ENCODE data around the gene ADTRP. TPM values are rescaled to one million over a fixed set of nuclear protein-coding genes. Genes with fewer than 3 reads are reported as not detected.

ADTRP gene
- total and polyA plus RNA-seq, 10 of the 15 experiments (the other 5 are each of a cell fraction or from before 2014, with no cell fraction given), result 0.10 to 2.6 (median 2.1) TPM

- no peaks in the 10 kb centered on the region for H3K9me3 ChIP-seq (replicated peaks; ENCODE audit: control insufficient read depth, insufficient read depth, low read length)
- H3K4me3 ChIP-seq, result no peak overlapping the region
- DNase-seq (ENCODE audit: low read depth, low spot score) (no peak), FAIRE-seq (no peak), ATAC-seq (no peak)
- H4K20me1 ChIP-seq (ENCODE audit: control insufficient read depth, insufficient read depth), result no peaks in the 10 kb centered on the region
- WGBS (ENCODE audit: insufficient coverage, insufficient replicate concordance, low lambda C conversion rate, missing lambda C conversion rate), result 100% methylated on average over 1 of the region's 1 CpG
- in situ Hi-C loops (cut with MboI) (no loop called here), intact Hi-C loops (cut with micrococcal nuclease; ENCODE audit: unreplicated experiment) (no loop called here)
- no peaks in the 10 kb centered on the region for H3K27me3 ChIP-seq (replicated peaks in 1 of 2; ENCODE audit: control insufficient read depth in 2 of 2, insufficient read depth in 2 of 2, low read length in 1 of 2)
- no peak overlapping the region for H3K4me2 ChIP-seq (ENCODE audit: control insufficient read depth, insufficient read depth)
- TF ChIP-seq EZH2 (IDR thresholded peaks at IDR 0.05; ENCODE audit: borderline replicate concordance, control insufficient read depth, low read depth, low read length) (no peak), NFIC (IDR thresholded peaks at IDR 0.05; ENCODE audit: low read depth, low read length) (peak; percentile 30; the same call in 1 of the 2 replicates), JUNB (IDR thresholded peaks at IDR 0.05) (0 out of 2 replicates have a peak, but pooled peaks have one; percentile 12), TCF7 (IDR thresholded peaks at IDR 0.05; ENCODE audit: borderline replicate concordance) (peak; percentile 48; the same call in 1 of the 2 replicates), CBFB (IDR thresholded peaks at IDR 0.05; ENCODE audit: low read depth) (no peak)
- no peak overlapping the region for H3K27ac ChIP-seq (ENCODE audit: control insufficient read depth, insufficient read depth)
- POLR2A ChIA-PET, result interaction anchor here (0.8 to 1.2 kb wide), 3 partner anchors 14 to 72 kb away, joined by 3 to 4 read pairs (median 4); partner anchors contain the start of gene ADTRP
- RAD21 ChIA-PET (ENCODE audit: unreplicated experiment), result interaction anchor here (0.8 to 1.3 kb wide), 4 partner anchors 10 to 159 kb away, joined by 3 to 5 read pairs (median 4); no protein-coding TSS in a partner anchor
- H3K9ac ChIP-seq (ENCODE audit: control insufficient read depth, insufficient read depth, low read length), result no peak overlapping the region
- no TSS peak for BruUV-seq (replicated peaks)
- no peaks in the 10 kb centered on the region for H3K4me1 ChIP-seq (ENCODE audit: control insufficient read depth, insufficient read depth, low read length)
- CTCF ChIA-PET, result interaction anchor here (0.8 to 1.8 kb wide), 4 partner anchors 9 to 32 kb away, joined by 4 to 6 read pairs (median 6); no protein-coding TSS in a partner anchor
- no peaks in the 10 kb centered on the region for H3K79me2 ChIP-seq (ENCODE audit: control insufficient read depth, insufficient read depth, low read length)
- H3K36me3 ChIP-seq (ENCODE audit: control insufficient read depth in 2 of 2, insufficient read depth in 2 of 2, low read length in 1 of 2), result no peaks in the 10 kb centered on the region
- SMC1A ChIA-PET (ENCODE audit: uncharacterized antibody, unreplicated experiment), result interaction anchor here (0.6 to 3.8 kb wide), 17 partner anchors 8 to 432 kb away, joined by 3 to 14 read pairs (median 4); no protein-coding TSS in a partner anchor
- H2AFZ ChIP-seq (ENCODE audit: control insufficient read depth, low read depth, low read length), result no peak overlapping the region
Measured at GRCh38 chr6:11764250-11764604, 14.4 kb downstream of the ADTRP start.

- 99% methylated on average over 4 of the region's 4 CpGs for whole genome bisulfite sequencing (ENCODE audit: insufficient coverage, insufficient replicate concordance, low lambda C conversion rate, missing lambda C conversion rate)
- Histone ChIP-seq H3K9ac (ENCODE audit: control insufficient read depth, insufficient read depth, low read length) (no peak overlapping the region), H3K4me2 (ENCODE audit: control insufficient read depth, insufficient read depth) (no peak overlapping the region), H3K27ac (ENCODE audit: control insufficient read depth, insufficient read depth) (no peak overlapping the region), H3K4me3 (no peak overlapping the region), H3K79me2 (ENCODE audit: control insufficient read depth, insufficient read depth, low read length) (no peaks in the 10 kb centered on the region), H2AFZ (ENCODE audit: control insufficient read depth, low read depth, low read length) (no peak overlapping the region), H3K4me1 (ENCODE audit: control insufficient read depth, insufficient read depth, low read length) (no peaks in the 10 kb centered on the region), H4K20me1 (ENCODE audit: control insufficient read depth, insufficient read depth) (no peaks in the 10 kb centered on the region), H3K36me3 (ENCODE audit: control insufficient read depth in 2 of 2, insufficient read depth in 2 of 2, low read length in 1 of 2) (no peaks in the 10 kb centered on the region), H3K9me3 (replicated peaks; ENCODE audit: control insufficient read depth, insufficient read depth, low read length) (no peaks in the 10 kb centered on the region), H3K27me3 (replicated peaks in 1 of 2; ENCODE audit: control insufficient read depth in 2 of 2, insufficient read depth in 2 of 2, low read length in 1 of 2) (no peaks in the 10 kb centered on the region)
- ChIA-PET POLR2A (interaction anchor here (0.8 to 1.2 kb wide), 3 partner anchors 15 to 73 kb away, joined by 3 to 4 read pairs (median 4); partner anchors contain the start of gene ADTRP), CTCF (interaction anchor here (0.8 to 1.8 kb wide), 5 partner anchors 8 to 31 kb away, joined by 3 to 6 read pairs (median 5); no protein-coding TSS in a partner anchor), RAD21 (ENCODE audit: unreplicated experiment) (interaction anchor here (0.8 to 1.2 kb wide), 4 partner anchors 11 to 42 kb away, joined by 3 to 5 read pairs (median 3); no protein-coding TSS in a partner anchor), SMC1A (ENCODE audit: uncharacterized antibody, unreplicated experiment) (interaction anchor here (0.6 to 3.8 kb wide), 14 partner anchors 8 to 433 kb away, joined by 3 to 14 read pairs (median 4); no protein-coding TSS in a partner anchor)
- no TSS peak for BruUV-seq (replicated peaks)
- no peak for ATAC-seq
- intact Hi-C loops (cut with micrococcal nuclease; ENCODE audit: unreplicated experiment), result no loop called here
- DNase-seq (ENCODE audit: low read depth, low spot score), result no peak
- FAIRE-seq, result no peak
- in situ Hi-C loops (cut with MboI), result no loop called here
- TF ChIP-seq POLR2AphosphoS2 (IDR thresholded peaks at IDR 0.05; ENCODE audit: low read depth, low read length) (no peak), STAT1 (conservative IDR thresholded peaks at IDR 0.05) (no peak), ZNF622 (IDR thresholded peaks at IDR 0.05) (no peak), ATF3 (IDR thresholded peaks at IDR 0.05; ENCODE audit: borderline replicate concordance, extremely low read depth, low read depth, low read length) (no peak), PML (IDR thresholded peaks at IDR 0.05; ENCODE audit: low read length) (no peak), FOS (IDR thresholded peaks at IDR 0.05; ENCODE audit: borderline replicate concordance, extremely low read depth, insufficient read length) (no peak), ZBTB33 (IDR thresholded peaks at IDR 0.05) (no peak), HDAC6 (IDR thresholded peaks at IDR 0.05; ENCODE audit: unreplicated experiment) (no peak), LARP7 (IDR thresholded peaks at IDR 0.05) (no peak), RCOR1 (conservative IDR thresholded peaks at IDR 0.05; ENCODE audit: low read depth, low read length) (no peak)
Measured at GRCh38 chr6:11763460-11764249, 14.9 kb downstream of the ADTRP start.
